BJ (cell line): ENCODE results near the gene C1orf159. TPM values are rescaled to one million over a fixed set of nuclear protein-coding genes. Genes with fewer than 3 reads are reported as not detected.
"Not testable (repeated sequence)": the region's sequence is repeated elsewhere in the genome, so short reads cannot be mapped to it uniquely, and the experiment has no call there.

Experiments
- CTCF ChIA-PET: fragments of 350-600 bp; formaldehyde crosslinking; extraction: SDS; loops from one replicate; lab custom pipeline; 2021; ENCODE audit warnings: antibody characterized with exemption, inconsistent platforms; lab: Yijun Ruan, JAX
- POLR2A ChIA-PET: fragments of 300-600 bp; sonication (Branson Sonifier 250); formaldehyde crosslinking; extraction: SDS; loops from one replicate; lab custom pipeline; 2021; ENCODE audit warnings: antibody characterized with exemption; lab: Charles Lee
- DNase-seq: peaks from one replicate; pipeline ENCODE4 v3.0.0-alpha.2; 2011; ENCODE audit warnings: low read depth
- H3K27me3 ChIP-seq: 2 replicates; pipeline ENCODE4 v1.6.0; 2011; ENCODE audit warnings: low read length; ENCODE audit not compliant: control insufficient read depth, insufficient read depth
- H3K36me3 ChIP-seq: 2 replicates; pipeline ENCODE4 v1.5.1; 2011; ENCODE audit warnings: low read length; ENCODE audit not compliant: control insufficient read depth, insufficient read depth
- H3K4me3 ChIP-seq: 2 replicates; pipeline ENCODE4 v1.5.1; 2011; ENCODE audit warnings: low read depth, mild to moderate bottlenecking, control low read depth, low read length
- CTCF ChIP-seq: IDR thresholded peaks from 2 replicates; pipeline ENCODE4 v1.5.1; 2011; ENCODE audit warnings: low read depth, mild to moderate bottlenecking, control low read depth, inconsistent platforms, low read length, moderate library complexity; ENCODE audit not compliant: insufficient read depth
- polyA plus RNA-seq: library from polyadenylated mRNA; depleted of rRNA; stranded (reverse); fragments of >200 nt; gene quantifications from 2 replicates; pipeline ENCODE4 v1.2.3, GENCODE V29; 2011

C1orf159 gene
- polyA plus RNA-seq, 1 experiment = 8.9 TPM

DNA sequence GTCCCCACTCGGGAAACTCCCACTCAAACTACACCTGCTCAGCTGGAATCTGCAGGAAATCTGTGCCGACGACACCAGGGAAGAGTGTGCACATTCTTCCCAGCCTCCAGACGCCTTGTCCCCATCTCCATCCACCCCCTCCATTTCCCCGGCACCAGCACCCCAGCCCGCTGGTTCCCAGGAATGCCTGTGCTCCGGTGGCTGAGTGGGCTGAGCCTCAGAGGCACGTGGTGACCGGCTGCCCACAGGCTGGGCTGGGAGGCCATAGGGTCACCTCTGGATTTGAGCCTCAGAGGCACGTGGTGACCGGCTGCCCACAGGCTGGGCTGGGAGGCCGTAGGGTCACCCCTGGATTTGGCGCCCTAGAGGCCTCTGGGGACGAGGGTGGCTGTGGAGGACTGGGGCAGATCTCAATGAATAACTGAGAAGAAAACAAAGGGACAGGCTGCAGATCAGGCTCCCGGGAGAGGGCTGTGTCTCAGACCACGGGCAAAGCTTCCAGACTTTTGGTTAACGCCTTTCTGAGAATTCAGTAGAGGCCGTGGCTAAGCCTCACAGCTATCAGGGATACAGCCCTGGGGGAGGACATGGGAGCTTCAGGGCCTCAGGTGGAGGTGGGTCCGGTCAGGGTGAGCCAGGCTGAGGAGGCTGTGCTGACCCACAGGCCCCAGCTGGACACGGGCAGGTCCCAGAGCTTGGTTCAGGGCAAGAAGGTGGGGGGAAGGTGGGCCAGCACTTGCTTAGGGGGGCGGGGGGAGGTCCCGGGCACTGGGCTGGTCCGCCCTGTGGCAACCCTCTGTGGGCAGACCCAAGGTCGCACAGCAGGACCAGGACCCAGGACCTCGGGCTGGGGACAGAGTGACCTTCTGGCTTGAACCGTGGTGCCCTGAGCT lies 40.5 kb upstream of the C1orf159 start:
- Histone ChIP-seq H3K4me3 (no peak overlapping the region), H3K27me3 (no peaks in the 10 kb centered on the region), H3K36me3 (no peaks in the 10 kb centered on the region)
- ChIA-PET POLR2A (interaction anchor here (0.6 kb wide), 2 partner anchors 7 to 123 kb away, joined by 3 to 4 read pairs; no protein-coding TSS in a partner anchor), CTCF (no interaction called here)
- DNase-seq = no peak
- TF ChIP-seq CTCF = no peak

- CTCF ChIA-PET = no interaction called here
- no peak for TF ChIP-seq CTCF
- no peaks in the 10 kb centered on the region for H3K36me3 ChIP-seq
- H3K4me3 ChIP-seq = no peak overlapping the region
- H3K27me3 ChIP-seq = no peaks in the 10 kb centered on the region
- POLR2A ChIA-PET = no interaction called here
- no peak for DNase-seq
Measured at GRCh38 chr1:1155258-1155657, 39.4 kb upstream of the C1orf159 start.

DNA sequence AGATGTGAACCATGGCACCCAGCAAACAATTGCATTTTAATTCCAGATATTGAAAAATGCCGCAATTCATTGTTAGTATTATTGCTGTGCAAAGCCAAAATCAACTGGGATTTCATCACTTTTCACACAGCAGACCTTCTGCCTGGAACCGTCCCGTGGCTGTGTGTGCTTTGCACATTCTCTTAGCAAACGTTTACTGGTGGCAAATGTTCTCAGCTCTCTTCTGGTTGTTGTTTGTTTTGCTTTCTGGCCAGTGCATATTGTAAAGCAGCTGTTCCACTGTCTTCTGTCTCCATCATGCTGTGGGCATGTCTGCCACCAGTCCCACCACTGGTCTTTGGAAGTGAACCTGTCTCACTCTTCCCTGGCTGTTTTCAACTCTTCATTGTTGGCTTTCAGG lies 38.0 kb upstream of the C1orf159 start:
- TF ChIP-seq CTCF = no peak
- ChIA-PET POLR2A (no interaction called here), CTCF (interaction anchor here (3.0 kb wide), 1 partner anchor 32 kb away, joined by 12 read pairs; no protein-coding TSS in a partner anchor)
- Histone ChIP-seq H3K4me3 (no peak overlapping the region), H3K36me3 (no peaks in the 10 kb centered on the region), H3K27me3 (no peaks in the 10 kb centered on the region)
- no peak for DNase-seq

DNA sequence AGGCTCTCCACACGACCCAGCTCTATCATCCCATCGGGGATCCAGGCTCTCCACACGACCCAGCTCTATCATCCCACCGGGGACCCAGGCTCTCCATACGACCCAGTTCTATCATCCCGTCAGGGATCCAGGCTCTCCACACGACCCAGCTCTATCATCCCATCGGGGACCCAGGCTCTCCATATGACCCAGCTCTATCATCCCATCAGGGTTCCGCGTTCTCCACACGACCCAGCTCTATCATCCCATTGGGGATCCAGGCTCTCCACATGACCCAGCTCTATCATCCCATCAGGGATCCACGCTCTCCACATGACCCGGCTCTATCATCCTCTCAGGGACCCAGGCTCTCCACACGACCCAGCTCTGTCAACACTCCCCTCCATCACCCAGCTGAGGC lies 37.3 kb upstream of the C1orf159 start:
- DNase-seq, H3K27me3 ChIP-seq, H3K4me3 ChIP-seq, H3K36me3 ChIP-seq, POLR2A ChIA-PET: not testable (repeated sequence)
- CTCF ChIA-PET = interaction anchor here (3.0 kb wide), 1 partner anchor 31 kb away, joined by 12 read pairs; no protein-coding TSS in a partner anchor

- H3K27me3 ChIP-seq, H3K36me3 ChIP-seq, DNase-seq, H3K4me3 ChIP-seq, POLR2A ChIA-PET: not testable (repeated sequence)
- CTCF ChIA-PET = interaction anchor here (3.0 kb wide), 1 partner anchor 30 kb away, joined by 12 read pairs; no protein-coding TSS in a partner anchor
Measured at GRCh38 chr1:1152431-1152830, 36.5 kb upstream of the C1orf159 start.

- Histone ChIP-seq H3K4me3 (no peak overlapping the region), H3K36me3 (no peaks in the 10 kb centered on the region), H3K27me3 (no peaks in the 10 kb centered on the region)
- no peak for TF ChIP-seq CTCF
- CTCF ChIA-PET = interaction anchor here (3.0 kb wide), 1 partner anchor 29 kb away, joined by 12 read pairs; no protein-coding TSS in a partner anchor
- DNase-seq = no peak
- POLR2A ChIA-PET = no interaction called here
Measured at GRCh38 chr1:1151306-1151705, 35.4 kb upstream of the C1orf159 start.
